Stimulated activated CD4-positive, alpha-beta T cell treated with anti-CD3 and anti-CD28 coated beads, Interleukin-2, amount 100 ng/mL, for 4 hours (primary cell): ENCODE measurements around the gene GRB14.

Experiments used
- DNase-seq: peaks from one replicate; pipeline ENCODE4 v3.0.0-alpha.2; 2020; ENCODE audit warnings: low read depth

GRB14 gene

DNA sequence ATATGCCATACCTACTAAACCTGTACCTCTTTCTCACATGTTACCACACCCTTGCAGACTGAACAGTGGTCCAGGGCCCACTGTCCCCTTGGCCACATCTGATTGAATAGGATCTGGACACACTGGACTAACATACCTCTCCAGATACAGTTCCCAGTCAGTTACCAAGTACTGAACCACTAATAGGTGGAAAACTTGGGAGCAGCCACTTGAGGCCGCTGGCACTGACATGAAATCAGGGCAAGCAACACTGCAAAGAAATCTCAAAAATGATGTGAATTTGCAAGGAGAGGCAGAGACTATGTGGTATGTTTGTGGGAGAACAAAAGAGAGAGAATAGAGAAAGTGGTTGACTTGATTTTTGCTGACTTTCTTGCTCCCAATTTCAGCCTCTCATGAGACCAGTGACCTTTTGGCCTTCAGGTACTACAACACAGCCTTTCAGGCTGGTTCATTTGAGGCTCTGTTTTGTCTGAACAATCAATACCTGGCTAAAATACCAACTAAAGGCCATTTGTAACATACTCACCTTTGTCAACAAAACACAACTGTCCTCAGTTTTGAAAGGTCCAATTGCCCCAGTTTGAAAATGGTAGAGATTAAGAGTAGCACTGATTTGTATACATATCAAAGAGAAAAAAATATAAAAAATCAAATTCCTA is 7.8 kb downstream of the GRB14 start:
- DNase-seq, result no peak

- no peak for DNase-seq
Observed at GRCh38 chr2:164609790-164610189, 11.5 kb downstream of the GRB14 start.

DNA sequence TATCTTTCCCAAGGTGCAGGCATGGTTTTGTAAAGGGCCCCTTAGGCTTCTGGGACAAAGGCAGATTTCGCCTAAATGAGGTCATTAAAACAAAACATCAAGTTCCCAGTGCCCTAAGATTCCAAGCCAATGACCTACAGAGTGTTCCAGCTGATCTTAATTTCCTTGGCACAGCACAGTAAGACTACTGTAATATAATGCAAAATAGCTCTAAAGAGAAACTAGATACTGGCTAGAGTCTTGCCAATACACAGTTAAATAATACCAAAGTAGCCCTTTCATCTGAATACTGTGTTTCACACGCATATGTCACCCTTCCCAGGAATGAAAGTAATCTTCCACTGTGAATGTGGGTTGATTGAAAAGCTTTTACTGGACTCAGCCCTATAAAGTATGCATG is 14.7 kb downstream of the GRB14 start:
- no peak for DNase-seq

GRCh38 chr2:164605295-164605694 is 16.0 kb downstream of the GRB14 start:
- DNase-seq, result no peak

DNA sequence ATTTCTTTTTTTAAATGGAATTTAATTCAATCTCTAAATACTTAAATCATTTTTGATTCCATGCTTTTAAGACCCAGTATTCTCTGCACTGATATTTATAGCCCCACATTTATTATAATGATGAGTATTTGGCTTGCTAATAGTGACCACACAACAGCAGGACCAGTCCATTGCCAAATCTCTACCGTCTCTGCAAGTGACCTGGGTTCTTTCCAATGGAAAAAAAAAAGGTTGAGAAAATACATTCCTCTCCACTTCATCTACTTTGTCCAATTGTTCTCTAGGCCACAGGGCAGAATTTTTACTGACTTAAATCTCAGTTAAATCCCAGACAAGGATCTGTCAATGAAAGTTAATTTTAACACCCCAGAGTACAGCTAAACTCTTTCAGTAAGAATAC is 20.5 kb downstream of the GRB14 start:
- DNase-seq, result no peak

DNA sequence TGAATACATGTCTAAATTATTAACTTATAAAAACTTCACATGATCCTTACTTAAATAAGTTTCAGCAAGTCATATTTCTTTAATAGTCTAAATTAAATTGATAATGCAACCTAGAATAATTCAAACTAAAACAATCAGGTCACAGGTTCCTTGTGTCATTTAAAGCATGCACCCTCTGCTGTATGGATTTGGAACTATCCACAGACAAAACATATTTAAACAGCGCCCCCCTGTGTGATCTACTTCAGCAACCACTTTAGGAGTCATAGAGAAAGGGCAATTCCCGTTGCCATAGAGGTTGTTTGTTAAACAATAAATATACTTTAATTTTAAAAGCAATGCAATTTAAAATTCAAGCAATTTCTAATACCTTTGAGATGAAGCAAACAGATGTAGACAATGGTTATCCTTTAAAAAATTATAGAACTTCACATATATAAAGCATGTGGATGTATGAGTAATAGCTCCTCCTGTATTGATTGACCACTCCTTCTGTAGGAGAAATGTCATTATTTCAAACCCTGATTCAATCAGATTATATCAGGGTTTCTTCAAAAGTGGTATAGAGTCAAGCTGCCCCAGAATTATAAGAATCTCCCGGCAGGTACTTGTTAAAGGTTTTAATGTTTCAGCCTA is 21.2 kb downstream of the GRB14 start:
- no peak for DNase-seq

DNA sequence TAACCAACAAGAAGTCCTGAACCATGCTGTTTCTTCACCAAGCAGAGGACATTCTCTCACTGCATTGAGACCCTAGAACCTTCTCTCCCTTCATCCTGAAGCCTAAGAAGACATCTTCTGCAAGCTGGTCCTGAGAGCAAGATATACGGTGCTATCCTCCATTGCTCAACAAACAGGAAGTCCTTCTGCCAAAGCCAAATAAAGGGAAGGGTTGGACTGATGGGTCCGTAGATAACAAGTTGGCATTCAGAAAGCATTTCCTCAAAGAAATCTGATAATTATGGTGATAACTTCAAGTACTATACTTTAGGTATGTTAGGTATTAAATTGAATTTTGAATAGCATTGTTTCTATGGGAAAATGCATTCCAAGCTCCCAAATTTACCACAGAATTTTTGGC is 23.3 kb downstream of the GRB14 start:
- DNase-seq, result no peak

GRCh38 chr2:164595031-164595430 is 26.3 kb downstream of the GRB14 start:
- DNase-seq, result no peak

DNA sequence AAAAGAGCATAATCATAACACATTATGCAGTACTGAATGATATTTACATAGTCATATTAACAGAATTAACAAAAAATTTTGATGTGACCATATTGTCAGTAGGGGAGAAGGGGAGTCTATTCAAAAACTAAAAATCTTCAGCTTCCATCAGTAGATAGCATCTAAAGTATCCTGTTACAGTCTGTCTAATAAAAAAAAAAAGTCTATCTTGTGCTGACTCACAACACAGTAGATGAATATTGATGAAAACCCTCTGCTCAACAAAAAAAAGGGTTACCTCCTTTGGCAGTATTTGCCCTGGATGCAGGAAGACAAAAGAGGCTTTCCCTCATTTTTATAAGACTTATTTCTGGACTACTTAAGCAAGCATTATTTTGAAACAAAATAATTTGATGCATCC is 27.3 kb downstream of the GRB14 start:
- no peak for DNase-seq

DNA sequence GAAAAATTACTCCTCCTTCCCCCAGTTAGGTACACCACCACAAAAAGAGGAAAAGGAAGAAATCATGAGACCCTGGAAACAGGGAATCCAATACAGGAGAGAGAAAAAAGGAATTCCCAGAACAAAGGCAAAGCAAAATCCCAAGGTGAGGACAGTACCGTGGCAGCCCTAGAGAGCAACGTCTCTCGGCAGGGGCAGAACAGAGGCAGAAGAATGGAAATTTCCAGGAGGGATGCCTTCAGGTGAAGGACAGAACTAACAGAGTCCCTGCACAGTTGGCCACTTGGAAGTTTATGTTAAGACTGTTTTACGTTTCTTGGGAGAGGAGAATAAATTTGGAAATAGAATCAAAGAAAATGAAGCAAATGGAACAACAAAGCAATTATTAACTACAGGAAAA is 27.7 kb downstream of the GRB14 start:
- DNase-seq, result no peak

DNA sequence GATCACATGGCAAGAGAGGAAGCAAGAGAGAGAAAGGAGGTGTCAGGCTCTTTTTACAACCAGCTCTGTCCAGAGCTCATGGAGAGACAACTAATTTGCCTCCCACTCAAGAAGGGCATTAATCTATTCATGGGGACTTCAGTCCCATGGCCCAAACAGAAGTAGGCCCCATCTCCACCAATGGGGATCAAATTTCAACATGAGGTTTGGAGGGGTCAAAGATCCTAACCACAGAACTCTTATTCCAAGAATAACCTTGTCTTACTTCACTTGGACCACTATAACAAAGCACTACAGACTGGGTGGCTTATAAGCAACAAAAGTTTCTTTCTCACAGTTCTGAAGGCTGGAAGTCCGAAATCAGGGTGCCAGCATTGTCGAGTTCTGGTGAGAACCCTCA is 31.8 kb downstream of the GRB14 start:
- DNase-seq, result no peak

GRCh38 chr2:164581050-164581449 is 40.2 kb downstream of the GRB14 start:
- no peak for DNase-seq

DNA sequence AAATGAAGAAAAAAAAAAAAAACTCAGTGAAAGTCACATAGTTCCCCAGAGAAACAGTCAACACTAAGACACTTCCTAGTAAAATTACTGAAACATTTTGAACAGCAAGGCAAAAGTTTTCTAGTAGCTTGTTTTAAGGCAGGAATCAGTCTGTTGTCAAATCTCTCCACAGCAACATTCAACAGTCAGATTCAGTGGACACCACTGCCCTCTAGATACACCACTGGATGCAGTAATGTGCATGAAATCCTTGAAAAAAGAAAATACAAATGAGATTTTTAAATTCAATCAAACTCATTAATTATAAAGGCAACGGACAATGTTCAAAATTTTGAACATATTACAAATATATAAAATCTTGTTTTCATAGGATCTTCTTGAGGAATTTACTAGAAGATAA is 46.4 kb downstream of the GRB14 start:
- DNase-seq, result no peak

DNA sequence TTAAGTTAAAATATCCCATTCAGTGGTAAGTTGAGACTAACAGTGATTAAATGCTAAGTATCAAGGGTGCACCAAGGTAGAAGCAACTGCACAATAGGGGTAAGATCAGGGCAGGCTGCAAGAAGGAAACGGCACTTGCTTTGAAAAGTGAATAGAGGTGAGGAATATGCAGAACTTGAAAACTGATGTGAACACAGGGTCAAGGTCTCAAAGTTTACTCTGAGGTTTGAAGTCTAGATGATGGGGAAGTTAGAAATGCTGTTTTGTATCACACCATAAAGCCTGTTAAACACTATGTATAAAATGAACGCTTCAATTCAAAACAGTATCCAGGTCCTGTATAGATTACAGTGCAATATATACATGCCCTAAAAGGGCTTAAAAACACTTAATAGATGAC is 50.8 kb downstream of the GRB14 start:
- DNase-seq, result no peak

- DNase-seq, result no peak
Observed at GRCh38 chr2:164569378-164569777, 51.9 kb downstream of the GRB14 start.

DNA sequence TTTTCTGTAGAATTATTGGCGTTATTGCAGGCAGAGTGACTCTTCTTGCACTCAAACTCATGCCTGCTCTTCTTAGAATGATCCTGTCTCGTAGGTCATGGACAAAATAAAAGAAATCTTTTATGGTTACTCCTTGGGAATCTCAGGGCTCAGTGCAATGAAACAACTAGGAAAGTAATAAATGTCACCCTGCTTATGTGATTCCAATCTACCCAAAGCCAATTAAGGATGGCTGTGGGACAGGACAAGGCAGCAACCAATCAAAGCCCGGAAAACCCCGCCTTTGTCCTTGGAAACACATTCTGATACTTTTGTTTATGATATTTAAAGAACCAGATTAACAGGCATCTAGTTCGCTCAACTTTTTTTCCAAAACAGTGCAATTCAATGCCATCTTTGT is 53.0 kb downstream of the GRB14 start:
- DNase-seq, result no peak

DNA sequence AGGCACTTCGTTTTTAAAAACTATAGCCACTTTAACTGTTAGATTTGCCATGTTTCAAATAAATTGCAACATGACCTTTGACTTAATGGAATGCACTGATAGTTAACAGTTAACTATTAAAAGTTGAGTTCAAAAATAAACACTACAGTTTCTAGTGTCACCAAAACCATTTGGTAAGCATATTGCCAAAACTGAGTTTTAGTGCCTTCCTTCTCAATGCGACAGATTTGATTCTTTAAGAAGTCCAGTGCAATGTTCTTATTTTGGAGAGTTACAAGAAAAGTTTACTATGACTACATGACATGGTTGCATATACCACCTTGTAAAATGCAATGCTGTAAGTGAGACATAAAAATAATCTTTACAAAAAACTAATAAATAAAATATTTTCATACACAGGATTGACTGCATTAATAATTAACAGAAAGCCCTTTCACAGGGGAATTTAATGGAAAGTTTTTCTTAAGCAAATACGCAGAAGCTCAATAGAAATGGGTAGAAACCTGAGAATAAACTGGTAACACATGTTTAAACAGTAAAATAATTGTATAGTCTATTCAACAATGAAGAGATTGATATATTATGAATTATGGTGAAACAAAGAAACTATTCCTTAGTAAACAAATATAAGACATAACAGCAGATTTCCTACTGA is 53.8 kb downstream of the GRB14 start:
- DNase-seq, result no peak

DNA sequence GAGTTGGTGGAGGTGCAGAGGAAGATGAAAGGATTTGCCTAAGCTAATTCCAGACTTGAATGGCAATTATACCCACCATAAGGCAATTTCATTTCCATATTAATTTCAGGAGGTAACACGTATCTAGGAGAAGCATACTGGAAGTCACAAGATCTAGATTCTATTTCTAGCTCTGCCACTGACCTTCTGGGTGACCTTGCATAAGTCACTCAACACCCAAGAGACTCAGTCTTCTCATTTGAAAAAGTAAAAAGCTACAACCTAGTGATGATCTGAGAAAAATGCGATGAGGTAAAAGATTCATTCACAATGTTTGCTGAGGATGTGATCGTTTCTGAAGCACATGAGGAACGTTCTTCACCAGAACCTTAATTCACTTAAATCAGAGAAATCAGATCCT is 55.9 kb downstream of the GRB14 start:
- DNase-seq, result no peak

DNA sequence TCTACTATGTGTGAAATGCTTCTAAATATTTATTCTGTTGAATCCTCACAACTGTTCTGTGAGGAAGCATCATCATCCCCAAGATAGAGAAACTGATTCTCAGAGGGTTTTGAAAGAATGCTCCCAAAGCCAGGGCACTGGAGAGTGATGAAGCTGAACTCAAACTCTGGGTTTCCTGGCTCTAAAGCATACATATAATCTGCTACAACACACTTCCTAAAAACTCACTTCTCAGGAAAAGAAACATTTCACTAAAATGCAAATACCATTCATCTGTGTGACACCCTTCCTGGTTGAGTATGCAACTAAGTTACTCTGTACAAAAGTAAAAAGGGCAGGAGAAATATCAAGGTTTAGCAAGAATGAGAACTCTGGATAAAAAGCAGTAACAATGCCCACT is 58.6 kb downstream of the GRB14 start:
- no peak for DNase-seq

DNA sequence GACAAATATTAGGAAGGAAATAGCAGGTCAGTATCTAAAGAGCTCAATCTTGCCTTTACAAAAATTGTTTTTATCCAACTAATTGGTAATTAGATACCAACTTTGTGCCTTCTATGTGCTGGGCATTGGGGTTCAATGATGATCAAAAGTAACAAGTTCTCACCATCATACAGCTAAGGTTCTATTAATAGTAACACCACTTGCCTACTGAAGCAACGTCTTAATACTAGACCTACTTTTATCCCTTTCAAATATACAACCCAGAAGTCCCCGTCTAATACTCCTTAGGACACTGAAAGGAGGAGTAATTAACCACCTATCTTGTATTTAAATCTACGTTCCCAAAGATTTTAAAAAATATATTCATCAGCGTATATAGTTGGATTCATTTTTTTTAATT is 59.3 kb downstream of the GRB14 start:
- DNase-seq, result no peak

GRCh38 chr2:164561416-164561815 is 59.9 kb downstream of the GRB14 start:
- DNase-seq, result no peak

DNA sequence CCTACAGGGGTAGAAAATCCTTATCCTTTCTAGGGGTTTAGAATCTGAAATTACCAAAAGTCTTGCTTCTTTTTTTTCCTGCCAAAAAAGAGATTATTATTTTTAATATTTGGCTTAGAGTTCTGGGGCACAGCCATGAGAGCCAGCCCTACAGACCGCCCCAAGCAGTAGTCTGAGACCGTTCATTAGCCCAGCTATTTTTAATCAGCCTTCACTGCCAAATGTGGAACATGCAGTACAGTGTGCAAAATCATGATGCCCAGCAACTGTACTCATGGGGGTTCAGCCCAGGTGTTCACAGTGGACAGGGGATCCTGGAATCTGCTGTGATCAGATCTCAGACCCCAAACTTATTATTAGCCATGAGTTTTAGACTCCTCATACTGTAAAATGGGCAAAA is 60.4 kb downstream of the GRB14 start:
- no peak for DNase-seq

- no peak for DNase-seq
Observed at GRCh38 chr2:164560181-164560792, 61.0 kb downstream of the GRB14 start.
